ENCODE measurements around the gene EPHB1. TPM values are rescaled to one million over a fixed set of nuclear protein-coding genes. Genes with fewer than 3 reads are reported as not detected.

The EPHB1 gene
- total RNA-seq, 1 experiment from 2014 or later, result 0.86 TPM

DNA sequence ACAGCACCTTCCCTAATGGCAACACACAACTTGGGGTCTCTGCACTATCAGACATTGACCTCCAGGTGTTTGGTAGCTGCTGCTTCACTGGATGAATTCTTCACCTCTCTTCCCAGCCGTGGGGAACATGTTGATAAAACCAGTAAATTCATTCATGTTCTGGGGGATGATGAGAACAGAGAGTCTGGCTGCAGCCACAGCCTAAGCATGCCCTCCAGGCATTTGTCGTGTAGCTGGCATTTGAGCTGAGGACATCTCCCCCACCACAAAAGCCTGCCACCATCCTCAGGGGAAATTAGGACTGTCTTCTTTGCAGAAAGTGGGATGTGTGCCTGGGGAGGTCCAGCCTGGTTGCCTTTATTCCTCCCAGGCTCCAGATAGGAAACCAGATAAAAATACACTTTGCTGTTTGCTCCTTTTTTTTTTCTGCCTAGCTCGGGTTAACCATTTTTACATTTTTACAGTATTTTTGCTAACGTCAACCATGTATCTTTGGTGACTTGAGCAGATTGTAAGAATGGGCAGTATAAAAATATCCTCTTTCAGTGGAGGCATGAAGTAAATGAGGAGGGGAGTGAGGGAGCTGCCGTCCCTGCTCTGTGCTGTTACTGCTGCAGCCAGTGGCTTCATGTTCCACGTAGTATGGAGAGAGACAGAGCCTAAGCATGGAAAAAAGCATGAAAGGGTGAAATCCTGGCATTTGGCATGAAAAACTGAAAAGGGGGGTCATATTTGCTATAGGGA lies 444.0 kb downstream of the EPHB1 start:
- POLR2A ChIA-PET, result no interaction called here
- no peak for ATAC-seq

More for the DNA sequence above, 444.0 kb downstream of the EPHB1 start:
- CTCF ChIA-PET, result interaction anchor here (1.2 kb wide), 1 partner anchor 445 kb away, joined by 3 read pairs; no protein-coding TSS in a partner anchor
- TF ChIP-seq SRF (IDR thresholded peaks at IDR 0.05; ENCODE audit: low read depth) (no peak), JUND (IDR thresholded peaks at IDR 0.05) (no peak), ZNF274 (IDR thresholded peaks at IDR 0.05; ENCODE audit: low read depth, low read length) (no peak), POLR2A (IDR thresholded peaks at IDR 0.05; ENCODE audit: borderline replicate concordance, extremely low read depth, insufficient read depth, insufficient read length) (no peak), ZFX (IDR thresholded peaks at IDR 0.05) (no peak), TCF7L2 (IDR thresholded peaks at IDR 0.05; ENCODE audit: borderline replicate concordance, extremely low read depth, insufficient read depth, insufficient read length) (no peak), EGR1 (IDR thresholded peaks at IDR 0.05; ENCODE audit: low read depth) (no peak), RAD21 (IDR thresholded peaks at IDR 0.05; ENCODE audit: low read depth) (no peak), REST (IDR thresholded peaks at IDR 0.05; ENCODE audit: low read depth) (no peak), EZH2 (IDR thresholded peaks at IDR 0.05) (no peak)
- TF ChIP-seq, protein P1, sequence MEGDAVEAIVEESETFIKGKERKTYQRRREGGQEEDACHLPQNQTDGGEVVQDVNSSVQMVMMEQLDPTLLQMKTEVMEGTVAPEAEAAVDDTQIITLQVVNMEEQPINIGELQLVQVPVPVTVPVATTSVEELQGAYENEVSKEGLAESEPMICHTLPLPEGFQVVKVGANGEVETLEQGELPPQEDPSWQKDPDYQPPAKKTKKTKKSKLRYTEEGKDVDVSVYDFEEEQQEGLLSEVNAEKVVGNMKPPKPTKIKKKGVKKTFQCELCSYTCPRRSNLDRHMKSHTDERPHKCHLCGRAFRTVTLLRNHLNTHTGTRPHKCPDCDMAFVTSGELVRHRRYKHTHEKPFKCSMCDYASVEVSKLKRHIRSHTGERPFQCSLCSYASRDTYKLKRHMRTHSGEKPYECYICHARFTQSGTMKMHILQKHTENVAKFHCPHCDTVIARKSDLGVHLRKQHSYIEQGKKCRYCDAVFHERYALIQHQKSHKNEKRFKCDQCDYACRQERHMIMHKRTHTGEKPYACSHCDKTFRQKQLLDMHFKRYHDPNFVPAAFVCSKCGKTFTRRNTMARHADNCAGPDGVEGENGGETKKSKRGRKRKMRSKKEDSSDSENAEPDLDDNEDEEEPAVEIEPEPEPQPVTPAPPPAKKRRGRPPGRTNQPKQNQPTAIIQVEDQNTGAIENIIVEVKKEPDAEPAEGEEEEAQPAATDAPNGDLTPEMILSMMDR (IDR thresholded peaks at IDR 0.05 in 2 of 3, conservative IDR thresholded peaks at IDR 0.05 in 1 of 3; ENCODE audit: borderline replicate concordance in 1 of 3, insufficient read depth in 1 of 3, low read depth in 2 of 3, low read length in 2 of 3), result no peak
- TF ChIP-seq, protein P2, sequence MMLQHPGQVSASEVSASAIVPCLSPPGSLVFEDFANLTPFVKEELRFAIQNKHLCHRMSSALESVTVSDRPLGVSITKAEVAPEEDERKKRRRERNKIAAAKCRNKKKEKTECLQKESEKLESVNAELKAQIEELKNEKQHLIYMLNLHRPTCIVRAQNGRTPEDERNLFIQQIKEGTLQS (IDR thresholded peaks at IDR 0.05), result no peak
- TF ChIP-seq, protein P3, sequence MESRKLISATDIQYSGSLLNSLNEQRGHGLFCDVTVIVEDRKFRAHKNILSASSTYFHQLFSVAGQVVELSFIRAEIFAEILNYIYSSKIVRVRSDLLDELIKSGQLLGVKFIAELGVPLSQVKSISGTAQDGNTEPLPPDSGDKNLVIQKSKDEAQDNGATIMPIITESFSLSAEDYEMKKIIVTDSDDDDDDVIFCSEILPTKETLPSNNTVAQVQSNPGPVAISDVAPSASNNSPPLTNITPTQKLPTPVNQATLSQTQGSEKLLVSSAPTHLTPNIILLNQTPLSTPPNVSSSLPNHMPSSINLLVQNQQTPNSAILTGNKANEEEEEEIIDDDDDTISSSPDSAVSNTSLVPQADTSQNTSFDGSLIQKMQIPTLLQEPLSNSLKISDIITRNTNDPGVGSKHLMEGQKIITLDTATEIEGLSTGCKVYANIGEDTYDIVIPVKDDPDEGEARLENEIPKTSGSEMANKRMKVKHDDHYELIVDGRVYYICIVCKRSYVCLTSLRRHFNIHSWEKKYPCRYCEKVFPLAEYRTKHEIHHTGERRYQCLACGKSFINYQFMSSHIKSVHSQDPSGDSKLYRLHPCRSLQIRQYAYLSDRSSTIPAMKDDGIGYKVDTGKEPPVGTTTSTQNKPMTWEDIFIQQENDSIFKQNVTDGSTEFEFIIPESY (IDR thresholded peaks at IDR 0.05; ENCODE audit: extremely low read depth, insufficient replicate concordance, low read length), result no peak
- no peak overlapping the region for H3K4me3 ChIP-seq (replicated peaks in 1 of 2; ENCODE audit: low read depth in 1 of 2, low read length in 2 of 2)
- H3K36me3 ChIP-seq (ENCODE audit: control insufficient read depth in 1 of 2, insufficient read depth in 2 of 2, low read length in 2 of 2), result no peaks in the 10 kb centered on the region
- no peak overlapping the region for H3K4me2 ChIP-seq (ENCODE audit: low read length)
- intact Hi-C loops (cut with micrococcal nuclease), result no loop called here
- no TSS peak for BruUV-seq (replicated peaks)
- no peaks in the 10 kb centered on the region for H3K79me2 ChIP-seq (ENCODE audit: insufficient read depth, low read length)
- no peaks in the 10 kb centered on the region for H3K9me3 ChIP-seq (ENCODE audit: control insufficient read depth in 1 of 2, insufficient read depth in 1 of 2, low read depth in 1 of 2, low read length in 2 of 2)
- H3K27me3 ChIP-seq (ENCODE audit: insufficient read depth, low read length), result peaks cover 17% of the 10 kb centered on the region
- DNase-seq (ENCODE audit: low read depth, low spot score), result no peak
- H3K9ac ChIP-seq (ENCODE audit: low read length), result no peak overlapping the region
- no peak overlapping the region for H2AFZ ChIP-seq (ENCODE audit: low read depth, low read length, poor library complexity, severe bottlenecking)
- no peaks in the 10 kb centered on the region for H4K20me1 ChIP-seq (ENCODE audit: insufficient read depth)
- no peaks in the 10 kb centered on the region for H3K4me1 ChIP-seq (ENCODE audit: control insufficient read depth in 1 of 2, insufficient read depth in 2 of 2, low read length in 2 of 2)
- no peaks in the 10 kb centered on the region for H3K9me2 ChIP-seq (ENCODE audit: insufficient read depth)
- RAD21 ChIA-PET (ENCODE audit: low non-redundant PET in 1 of 2, low total read pairs in 2 of 2, uncharacterized antibody in 2 of 2, unreplicated experiment in 2 of 2), result no interaction called here
- H3K27ac ChIP-seq (ENCODE audit: low read depth, low read length), result no peak overlapping the region

Measured in HCT116 (cell line).